ENCODE measurements around the gene BARD1.

GRCh38 chr2:214753455-214753854 lies 56.0 kb downstream of the BARD1 start:
- TF ChIP-seq, protein P1, sequence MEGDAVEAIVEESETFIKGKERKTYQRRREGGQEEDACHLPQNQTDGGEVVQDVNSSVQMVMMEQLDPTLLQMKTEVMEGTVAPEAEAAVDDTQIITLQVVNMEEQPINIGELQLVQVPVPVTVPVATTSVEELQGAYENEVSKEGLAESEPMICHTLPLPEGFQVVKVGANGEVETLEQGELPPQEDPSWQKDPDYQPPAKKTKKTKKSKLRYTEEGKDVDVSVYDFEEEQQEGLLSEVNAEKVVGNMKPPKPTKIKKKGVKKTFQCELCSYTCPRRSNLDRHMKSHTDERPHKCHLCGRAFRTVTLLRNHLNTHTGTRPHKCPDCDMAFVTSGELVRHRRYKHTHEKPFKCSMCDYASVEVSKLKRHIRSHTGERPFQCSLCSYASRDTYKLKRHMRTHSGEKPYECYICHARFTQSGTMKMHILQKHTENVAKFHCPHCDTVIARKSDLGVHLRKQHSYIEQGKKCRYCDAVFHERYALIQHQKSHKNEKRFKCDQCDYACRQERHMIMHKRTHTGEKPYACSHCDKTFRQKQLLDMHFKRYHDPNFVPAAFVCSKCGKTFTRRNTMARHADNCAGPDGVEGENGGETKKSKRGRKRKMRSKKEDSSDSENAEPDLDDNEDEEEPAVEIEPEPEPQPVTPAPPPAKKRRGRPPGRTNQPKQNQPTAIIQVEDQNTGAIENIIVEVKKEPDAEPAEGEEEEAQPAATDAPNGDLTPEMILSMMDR (IDR thresholded peaks at IDR 0.05) = no peak
- TF ChIP-seq POLR2A (IDR thresholded peaks at IDR 0.05) = no peak

All from esophagus squamous epithelium (tissue), 4 donors.